GM18511 (cell line): ENCODE data around the gene UTP20.

Source experiments
- ATAC-seq: cut with Tn5 transposase; IDR thresholded peaks from one replicate; pipeline ENCODE4 v1.9.1; 2021; ENCODE audit warnings: mild to moderate bottlenecking, moderate library complexity; ENCODE audit not compliant: unreplicated experiment

UTP20 gene

DNA sequence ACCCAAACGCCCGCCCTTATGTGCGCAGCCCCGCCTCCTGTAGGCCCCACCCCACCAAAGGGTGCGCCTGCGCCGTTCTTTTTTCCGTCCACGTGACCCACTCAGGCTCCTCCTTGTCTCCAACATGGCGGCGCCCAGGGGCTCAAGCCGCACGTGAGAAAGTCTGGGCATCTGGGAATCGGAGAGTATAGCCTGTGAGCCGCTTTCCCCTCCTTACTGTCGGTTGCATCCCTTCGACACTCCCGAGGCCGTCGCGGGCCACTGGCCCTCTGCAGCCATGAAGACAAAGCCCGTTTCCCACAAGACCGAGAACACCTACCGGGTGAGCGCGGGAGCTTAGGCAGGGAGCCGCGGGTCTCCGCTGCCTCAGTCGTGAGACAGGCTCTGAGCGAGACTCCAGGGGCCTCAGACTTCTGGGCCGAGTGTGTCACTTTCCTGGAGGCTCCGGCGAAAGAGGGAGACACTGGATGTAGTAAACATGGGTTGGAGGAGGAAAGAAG, at the start of gene UTP20:
Gene UTP20, plus strand, starts transcription at position 100 of the 500 bp plus-strand sequence. Its CDS starts 178 bp downstream, at position 278.
- ATAC-seq, result peak; percentile 100

DNA sequence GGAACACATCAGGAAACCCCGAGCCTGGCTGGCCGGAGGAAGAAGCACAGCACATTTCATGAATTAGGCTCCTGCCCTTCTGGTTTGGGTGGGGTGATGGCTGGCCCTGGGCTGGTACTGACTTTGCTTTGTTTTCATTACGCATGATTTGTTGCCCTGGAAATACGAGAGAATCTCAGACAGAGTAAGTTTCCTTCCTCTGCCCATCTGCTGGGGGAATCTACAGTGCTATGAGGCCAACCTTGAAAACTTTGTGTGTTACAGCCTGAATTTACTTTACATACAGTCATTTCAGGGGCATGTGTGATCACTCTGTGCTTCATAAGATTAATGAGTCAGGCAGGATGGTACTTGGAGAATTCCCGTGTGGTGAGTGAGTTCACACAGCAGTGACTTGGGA, 49.4 kb upstream of the UTP20 start:
- no peak for ATAC-seq

DNA sequence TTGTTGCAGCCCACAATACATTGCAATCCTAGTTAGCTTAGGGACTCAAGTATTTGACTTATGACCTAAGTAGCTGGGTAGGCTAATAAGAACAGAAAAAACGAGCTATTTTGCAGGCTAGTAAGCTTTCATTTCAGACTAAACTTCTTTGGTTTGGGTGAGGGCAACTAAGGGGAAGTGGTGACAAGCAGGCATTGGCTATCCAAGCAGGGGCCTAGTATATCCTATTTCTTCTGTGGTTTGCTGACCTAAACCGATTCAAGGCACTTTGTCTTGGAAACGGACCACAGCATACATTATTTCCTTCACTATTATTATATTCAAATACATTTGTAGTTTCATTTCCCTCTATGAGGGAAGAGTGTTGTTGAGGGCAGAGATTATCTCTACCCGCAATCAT, 48.3 kb upstream of the UTP20 start:
- no peak for ATAC-seq

DNA sequence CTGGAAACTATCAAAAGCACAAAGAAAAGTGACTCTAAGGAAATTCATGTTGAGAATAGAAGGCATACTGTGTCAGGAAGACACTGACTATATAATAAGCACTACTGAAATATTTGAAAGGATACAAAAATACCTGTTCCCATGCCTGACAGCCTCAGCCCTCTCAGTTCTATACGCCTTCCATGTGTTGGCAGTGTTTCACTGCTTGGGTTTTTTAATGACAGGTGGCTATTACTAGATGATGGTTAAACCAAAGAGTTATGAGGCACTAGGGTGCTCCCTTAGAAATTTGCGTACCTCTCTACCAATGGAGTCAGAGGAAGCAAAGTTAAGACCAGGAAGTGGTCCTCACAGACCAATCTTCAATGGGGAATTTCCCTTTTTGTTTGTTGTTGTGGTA, 44.2 kb upstream of the UTP20 start:
- no peak for ATAC-seq

- no peak for ATAC-seq
Observed at GRCh38 chr12:101238306-101238705, 41.6 kb upstream of the UTP20 start.

DNA sequence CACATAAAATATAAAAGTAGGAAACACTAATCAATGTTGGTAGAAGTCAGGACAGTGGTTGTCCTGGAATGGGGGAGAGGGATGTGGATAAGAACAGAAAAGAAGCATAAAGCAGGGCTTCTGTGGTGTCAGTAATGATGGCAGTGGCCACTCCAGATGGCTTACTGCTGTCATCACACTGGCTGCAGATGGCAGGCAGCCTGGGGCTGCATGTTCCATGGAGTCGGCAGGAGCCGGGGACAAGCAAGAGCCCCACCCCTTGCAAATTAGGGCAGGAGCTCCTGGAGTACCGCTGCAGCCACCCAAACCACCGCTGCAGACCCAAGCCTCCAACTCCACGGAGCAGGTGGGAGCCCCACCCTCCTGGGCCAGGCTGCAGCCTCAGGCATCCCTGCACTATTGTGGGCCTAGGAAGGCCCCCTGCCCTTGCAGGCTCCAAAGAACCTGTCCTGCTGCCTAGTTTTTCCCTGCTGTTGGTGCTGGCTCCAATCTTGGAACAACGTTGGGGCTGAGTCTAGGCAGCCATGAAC, 41.0 kb upstream of the UTP20 start:
- no peak for ATAC-seq

DNA sequence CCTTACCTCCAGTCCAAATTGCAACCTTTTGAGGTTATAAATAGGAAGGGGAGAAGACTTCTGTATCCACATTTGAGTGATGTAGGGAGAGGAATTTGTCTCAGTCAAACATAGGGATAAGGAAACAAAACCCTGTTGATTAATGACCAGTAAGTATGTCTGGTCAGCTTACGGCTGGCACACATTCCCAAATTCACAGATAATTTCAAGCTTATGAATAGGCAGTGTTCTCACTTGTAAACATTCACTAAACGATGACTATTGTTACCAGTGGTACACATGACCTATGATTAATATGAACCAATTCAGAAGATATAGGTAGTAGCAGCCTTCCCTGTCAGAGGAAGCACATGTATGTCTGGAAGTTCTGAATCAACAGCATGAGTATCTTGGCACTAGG, 36.8 kb upstream of the UTP20 start:
- no peak for ATAC-seq

DNA sequence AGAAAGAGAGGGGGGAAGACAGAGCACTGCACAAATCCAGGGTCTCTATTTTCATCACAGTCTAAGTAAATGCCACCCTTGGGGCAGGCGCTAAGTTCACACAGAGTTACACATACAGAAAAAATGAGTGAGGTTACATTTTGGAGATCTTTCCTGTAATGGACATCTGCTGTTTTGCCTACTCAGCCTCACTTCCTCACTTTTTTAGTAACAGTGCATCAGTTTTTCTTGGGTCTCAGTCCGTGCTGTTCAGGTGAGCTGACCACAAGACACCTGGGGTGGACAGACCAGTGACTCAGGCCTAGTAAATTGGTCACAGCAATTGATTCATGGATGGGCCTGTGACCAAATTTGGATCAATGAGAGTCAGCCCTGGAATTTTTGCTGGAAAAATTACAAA, 36.3 kb upstream of the UTP20 start:
- no peak for ATAC-seq

DNA sequence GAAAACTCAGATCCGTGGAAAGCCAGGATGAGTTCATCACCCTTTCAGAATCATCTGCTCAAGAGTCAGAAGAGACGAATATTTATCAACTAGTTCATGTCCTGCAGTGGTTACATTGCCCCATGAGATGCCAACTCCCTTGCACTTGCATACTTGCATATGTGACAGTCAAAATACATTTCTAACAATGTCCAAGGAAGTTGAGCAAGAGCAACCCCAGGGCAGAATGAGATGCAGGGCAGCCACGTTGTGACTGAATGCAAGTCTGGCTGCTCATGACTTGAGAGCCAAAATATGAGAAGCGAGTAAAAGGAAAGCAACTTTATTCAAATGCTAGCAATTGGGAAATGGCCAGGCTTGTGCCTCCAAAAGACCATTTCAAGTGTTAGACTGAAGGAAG, 23.6 kb upstream of the UTP20 start:
- no peak for ATAC-seq

DNA sequence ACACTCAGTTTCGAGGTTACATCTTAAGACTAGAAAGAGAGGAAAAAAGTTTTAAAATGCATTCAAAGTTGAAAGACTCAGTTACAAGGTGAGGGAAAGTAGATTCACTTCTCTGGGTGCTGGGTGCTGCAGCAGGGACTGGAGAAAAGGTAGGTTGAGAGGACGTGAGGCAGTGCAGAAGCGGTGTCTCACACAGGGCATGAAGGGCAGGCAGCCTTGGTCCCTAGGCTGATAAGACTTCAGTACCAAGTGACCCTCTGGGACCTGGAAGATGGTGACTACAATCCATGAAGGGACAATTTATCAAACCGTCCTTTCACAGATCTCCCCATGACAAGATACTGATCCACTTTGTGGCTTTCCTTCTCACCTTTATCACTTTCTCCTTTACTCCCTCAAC, 22.5 kb upstream of the UTP20 start:
- ATAC-seq, result no peak

- no peak for ATAC-seq
Observed at GRCh38 chr12:101267111-101267510, 12.8 kb upstream of the UTP20 start.

GRCh38 chr12:101276433-101276832, 3.5 kb upstream of the UTP20 start:
- no peak for ATAC-seq

- no peak for ATAC-seq
Observed at GRCh38 chr12:101277443-101277842, 2.5 kb upstream of the UTP20 start.

DNA sequence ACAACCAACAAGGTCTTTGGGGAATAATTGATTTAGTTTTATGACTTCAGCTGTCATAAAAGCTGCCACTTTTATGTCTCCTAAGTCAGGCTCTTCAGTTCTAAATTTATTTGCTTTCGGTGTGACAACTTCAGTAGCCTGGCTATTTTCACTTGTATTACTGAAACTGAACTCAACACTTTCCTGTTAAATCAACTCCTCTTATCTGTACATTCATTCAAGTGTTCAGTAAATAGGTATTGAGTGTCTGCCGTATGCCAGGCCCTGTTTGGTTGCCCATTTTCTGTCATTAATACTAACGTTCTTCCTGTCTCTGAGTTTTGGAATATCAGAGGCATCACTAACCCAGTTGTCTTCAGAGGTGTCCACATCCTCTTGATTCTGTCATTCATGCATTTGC, 7.5 kb downstream of the UTP20 start:
- ATAC-seq, result no peak

DNA sequence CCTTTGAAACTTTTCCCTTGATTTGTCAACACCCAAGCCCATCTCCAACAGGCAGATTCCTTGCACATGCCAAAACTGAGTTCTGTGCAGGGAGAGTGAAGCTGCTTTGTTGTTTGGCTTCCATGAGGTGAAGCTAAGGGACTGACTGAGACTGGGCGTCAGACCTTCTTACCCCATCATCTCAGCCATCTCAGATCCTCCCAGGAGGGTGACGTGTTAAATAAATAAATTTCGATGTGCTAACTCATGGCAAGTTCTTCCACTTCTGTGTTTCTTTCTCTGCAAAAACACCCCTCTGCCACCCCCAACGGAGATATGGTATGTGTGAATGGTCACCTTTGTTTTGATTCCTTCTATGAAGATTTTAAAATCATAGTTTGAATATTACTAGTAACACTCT, 17.8 kb downstream of the UTP20 start:
- no peak for ATAC-seq

GRCh38 chr12:101298426-101298825, 18.5 kb downstream of the UTP20 start:
- no peak for ATAC-seq

DNA sequence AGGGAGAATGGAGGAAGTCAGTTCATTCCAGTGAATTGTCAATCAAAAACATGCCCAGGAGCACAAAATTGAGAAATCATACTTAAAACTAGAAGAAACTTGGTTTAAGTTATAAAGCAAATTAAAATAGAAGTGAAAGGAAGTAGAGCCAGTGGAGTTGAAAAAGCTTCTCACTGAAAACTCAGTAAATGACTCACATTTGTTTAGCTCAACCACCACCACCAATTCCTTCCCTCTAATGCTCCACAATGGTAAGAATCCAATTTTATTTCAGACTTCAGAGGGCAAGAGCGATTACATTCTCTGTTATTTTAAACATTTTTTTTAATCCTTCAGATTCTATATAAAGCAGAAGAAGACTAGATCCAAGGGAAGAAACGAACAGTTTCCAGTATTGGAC, 19.4 kb downstream of the UTP20 start:
- no peak for ATAC-seq

GRCh38 chr12:101299931-101300330, 20.0 kb downstream of the UTP20 start:
- no peak for ATAC-seq

- no peak for ATAC-seq
Observed at GRCh38 chr12:101302741-101303140, 22.8 kb downstream of the UTP20 start.

DNA sequence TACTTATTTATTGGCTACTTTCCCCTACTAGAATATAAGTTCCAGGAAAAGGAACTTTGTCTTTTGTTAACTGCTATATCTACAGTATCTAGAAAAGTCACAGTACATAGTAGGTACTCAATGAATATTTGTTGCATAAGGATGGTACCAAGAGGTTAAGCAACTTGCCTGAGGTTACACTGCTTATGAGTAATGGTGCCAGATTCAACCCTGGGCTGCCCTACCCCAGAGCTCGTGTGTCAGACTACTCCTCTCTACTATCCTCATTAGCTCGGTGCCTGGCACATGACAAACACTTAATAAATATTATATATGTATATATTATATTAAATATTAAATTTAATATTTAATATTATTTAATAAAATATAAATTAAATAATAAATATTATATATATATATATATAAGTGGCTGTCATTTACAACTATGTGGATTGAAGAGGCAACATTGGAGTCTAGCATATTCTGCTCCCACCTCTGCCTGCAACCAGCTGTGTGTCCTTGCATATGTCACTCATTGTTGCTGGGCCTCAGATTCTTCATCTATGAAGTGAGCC, 25.4 kb downstream of the UTP20 start:
- no peak for ATAC-seq

DNA sequence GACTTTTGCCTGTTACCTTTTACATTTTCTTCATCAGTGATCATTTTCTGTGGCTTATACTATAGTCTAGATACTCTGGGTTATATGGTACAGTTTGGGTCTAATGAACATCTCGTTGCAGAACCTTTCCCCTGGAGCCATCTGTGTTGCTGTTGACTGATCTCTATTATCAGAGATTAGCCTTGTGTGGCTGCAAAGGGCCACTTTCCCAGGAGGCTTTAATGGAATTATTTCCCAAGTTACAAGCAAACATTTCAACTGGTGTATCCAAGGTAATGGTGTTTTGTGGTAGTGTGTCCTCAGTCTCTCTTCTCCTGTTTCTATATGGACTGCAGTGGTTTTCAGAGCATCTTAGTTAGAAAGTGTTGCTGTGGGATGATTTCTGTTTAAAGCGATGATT, 25.9 kb downstream of the UTP20 start:
- ATAC-seq, result no peak

GRCh38 chr12:101322480-101322879, 42.6 kb downstream of the UTP20 start:
- ATAC-seq, result no peak

GRCh38 chr12:101323255-101323654, 43.4 kb downstream of the UTP20 start:
- no peak for ATAC-seq
